NCI-H128 (cell line): ENCODE results near the gene KLK3.
"Not testable (repeated sequence)": the region's sequence is repeated elsewhere in the genome, so short reads cannot be mapped to it uniquely, and the experiment has no call there.

Experiments used
- DNase-seq: peaks from one replicate; lab custom pipeline; 2025; ENCODE audit not compliant: unreplicated experiment; lab: John Stamatoyannopoulos, UW

The KLK3 gene

DNA sequence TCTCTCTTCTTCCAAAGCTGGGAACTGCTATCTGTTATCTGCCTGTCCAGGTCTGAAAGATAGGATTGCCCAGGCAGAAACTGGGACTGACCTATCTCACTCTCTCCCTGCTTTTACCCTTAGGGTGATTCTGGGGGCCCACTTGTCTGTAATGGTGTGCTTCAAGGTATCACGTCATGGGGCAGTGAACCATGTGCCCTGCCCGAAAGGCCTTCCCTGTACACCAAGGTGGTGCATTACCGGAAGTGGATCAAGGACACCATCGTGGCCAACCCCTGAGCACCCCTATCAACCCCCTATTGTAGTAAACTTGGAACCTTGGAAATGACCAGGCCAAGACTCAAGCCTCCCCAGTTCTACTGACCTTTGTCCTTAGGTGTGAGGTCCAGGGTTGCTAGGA is 5.1 kb downstream of the KLK3 start:
- no peak for DNase-seq

DNA sequence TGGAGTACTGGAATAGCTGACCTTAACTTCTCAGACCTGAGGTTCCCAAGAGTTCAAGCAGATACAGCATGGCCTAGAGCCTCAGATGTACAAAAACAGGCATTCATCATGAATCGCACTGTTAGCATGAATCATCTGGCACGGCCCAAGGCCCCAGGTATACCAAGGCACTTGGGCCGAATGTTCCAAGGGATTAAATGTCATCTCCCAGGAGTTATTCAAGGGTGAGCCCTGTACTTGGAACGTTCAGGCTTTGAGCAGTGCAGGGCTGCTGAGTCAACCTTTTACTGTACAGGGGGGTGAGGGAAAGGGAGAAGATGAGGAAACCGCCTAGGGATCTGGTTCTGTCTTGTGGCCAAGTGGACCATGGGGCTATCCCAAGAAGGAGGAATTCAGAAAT is 6.3 kb downstream of the KLK3 start:
- no peak for DNase-seq

- no peak for DNase-seq
These were observed 7.0 kb downstream of the KLK3 start for GRCh38 chr19:50861496-50862286.

DNA sequence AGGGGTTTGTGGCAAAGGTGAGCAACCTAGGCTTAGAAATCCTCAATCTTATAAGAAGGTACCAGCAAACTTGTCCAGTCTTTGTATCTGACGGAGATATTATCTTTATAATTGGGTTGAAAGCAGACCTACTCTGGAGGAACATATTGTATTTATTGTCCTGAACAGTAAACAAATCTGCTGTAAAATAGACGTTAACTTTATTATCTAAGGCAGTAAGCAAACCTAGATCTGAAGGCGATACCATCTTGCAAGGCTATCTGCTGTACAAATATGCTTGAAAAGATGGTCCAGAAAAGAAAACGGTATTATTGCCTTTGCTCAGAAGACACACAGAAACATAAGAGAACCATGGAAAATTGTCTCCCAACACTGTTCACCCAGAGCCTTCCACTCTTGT is 14.8 kb downstream of the KLK3 start:
- DNase-seq, result no peak

- no peak for DNase-seq
These were observed 15.8 kb downstream of the KLK3 start for GRCh38 chr19:50870417-50871089.

GRCh38 chr19:50873056-50873455 is 18.3 kb downstream of the KLK3 start, which contains the start of gene KLK2:
TSS of gene KLK2 (plus strand) at chr19:50873439. CDS start at chr19:50873474, 35 bp downstream.
- no peak for DNase-seq

DNA sequence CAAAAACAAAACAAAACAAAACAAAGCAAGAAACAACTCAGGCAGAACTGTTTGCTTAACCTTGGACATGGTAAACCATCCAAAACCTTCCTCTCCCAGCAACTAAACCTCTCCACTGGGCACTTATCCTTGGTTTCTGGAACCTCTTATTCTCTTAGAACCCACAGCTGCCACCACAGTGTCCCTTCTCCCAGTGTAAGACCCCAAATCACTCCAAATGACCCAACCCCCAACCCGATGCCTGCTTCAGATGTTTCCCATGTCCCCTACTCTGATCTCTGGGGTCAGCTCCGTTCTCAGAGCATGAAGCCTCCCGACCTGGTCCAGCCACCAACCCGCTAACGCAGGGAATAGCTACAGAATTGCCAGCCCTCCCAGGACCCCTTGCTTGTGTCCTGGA is 19.5 kb downstream of the KLK3 start:
- DNase-seq, result no peak

GRCh38 chr19:50875795-50876422 is 21.2 kb downstream of the KLK3 start:
- DNase-seq, result no peak

- DNase-seq, result no peak
These were observed 21.7 kb downstream of the KLK3 start for GRCh38 chr19:50876456-50876855.

- no peak for DNase-seq
These were observed 22.6 kb downstream of the KLK3 start for GRCh38 chr19:50877338-50877737.

- DNase-seq, result no peak
These were observed 24.1 kb downstream of the KLK3 start for GRCh38 chr19:50878851-50879250.

DNA sequence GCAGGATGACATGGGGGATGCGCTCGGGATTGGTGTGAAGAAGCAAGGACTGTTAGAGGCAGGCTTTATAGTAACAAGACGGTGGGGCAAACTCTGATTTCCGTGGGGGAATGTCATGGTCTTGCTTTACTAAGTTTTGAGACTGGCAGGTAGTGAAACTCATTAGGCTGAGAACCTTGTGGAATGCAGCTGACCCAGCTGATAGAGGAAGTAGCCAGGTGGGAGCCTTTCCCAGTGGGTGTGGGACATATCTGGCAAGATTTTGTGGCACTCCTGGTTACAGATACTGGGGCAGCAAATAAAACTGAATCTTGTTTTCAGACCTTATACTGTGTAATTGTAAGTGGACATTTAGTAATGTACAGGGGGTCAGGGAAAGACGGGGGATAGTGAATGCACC is 25.5 kb downstream of the KLK3 start:
- DNase-seq, result no peak

GRCh38 chr19:50882188-50882587 is 27.5 kb downstream of the KLK3 start:
- DNase-seq, result no peak

- DNase-seq, result no peak
These were observed 34.9 kb downstream of the KLK3 start for GRCh38 chr19:50889638-50890037.

- no peak for DNase-seq
These were observed 35.9 kb downstream of the KLK3 start for GRCh38 chr19:50890422-50891252.

DNA sequence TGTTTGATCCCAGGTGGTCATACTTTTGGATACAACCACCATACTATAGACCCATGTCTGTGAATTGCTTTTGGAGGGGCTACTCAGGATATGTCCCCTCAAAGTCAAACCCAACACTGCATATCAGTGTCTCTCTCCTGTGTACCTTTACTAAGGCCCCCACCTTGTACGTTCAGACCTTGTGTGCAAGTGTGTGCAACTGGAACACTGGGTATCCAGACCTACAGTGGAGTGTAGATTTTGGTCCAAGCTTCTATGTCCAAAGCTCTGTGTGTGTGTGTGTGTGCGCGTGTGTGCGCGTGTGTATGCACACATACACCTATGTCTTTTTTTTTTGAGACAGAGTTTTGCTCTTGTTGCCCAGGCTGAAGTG is 36.5 kb downstream of the KLK3 start:
- no peak for DNase-seq

GRCh38 chr19:50893047-50893736 is 38.5 kb downstream of the KLK3 start:
- no peak for DNase-seq

DNA sequence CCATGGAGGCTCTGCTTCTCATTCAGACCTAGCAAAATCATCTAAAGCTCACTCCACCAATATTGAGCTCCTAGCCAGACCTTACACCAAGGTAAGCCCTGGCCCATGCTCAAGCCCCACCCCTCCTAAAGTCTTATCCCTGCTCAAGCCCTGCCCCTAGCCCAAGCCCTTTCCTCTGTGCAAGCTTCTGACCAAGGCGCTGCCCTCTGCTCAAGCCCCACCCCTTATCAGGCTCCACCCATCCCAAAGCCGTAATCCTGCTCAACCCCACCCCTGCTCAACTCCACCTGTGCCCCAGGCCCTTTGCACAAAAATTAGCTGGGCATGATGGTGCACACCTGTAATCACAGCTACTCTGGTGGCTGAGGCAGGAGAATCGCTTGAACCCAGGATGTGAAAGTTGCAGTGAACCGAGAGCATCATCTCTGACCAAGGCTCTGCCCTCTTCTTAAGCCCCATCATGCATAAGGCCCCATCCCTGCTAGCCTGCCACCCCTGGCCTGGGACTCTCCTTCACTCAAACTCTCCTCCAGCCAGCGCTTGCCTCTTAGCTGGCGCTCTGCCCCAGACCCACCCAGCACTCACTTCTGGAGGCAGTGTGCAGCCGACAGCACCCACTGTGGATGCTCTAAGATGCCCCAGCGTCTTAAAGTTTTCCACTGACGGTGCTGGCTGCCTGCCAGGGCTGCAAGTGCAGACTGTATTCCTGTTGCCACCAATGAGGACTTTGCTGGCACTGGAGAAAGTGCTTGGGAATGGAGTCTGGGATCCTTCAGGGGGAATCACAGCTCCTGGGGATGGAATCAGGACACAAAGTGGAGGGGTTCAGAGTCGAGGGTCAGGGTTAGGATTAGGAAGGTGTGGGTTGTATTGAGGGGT is 40.0 kb downstream of the KLK3 start:
- no peak for DNase-seq

DNA sequence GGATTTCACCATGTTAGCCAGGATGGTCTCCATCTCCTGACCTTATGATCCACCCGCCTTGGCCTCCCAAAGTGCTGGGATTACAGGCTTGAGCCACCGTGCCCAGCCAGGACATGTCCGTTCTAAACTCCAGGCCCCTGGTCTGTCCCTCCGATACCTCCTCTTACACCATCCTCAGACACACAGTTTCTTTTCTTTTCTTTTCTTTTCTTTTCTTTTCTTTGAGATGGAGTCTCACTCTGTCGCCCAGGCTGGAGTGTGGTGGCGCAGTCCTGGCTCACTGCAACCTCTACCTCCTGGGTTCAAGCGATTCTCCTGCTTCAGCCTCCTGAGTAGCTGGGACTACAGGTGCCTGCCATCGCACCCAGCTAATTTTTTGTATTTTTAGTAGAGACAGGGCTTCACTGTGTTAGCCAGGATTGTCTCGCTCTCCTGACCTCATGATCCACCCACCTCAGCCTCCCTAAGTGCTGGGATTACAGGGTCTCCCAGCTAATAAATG is 41.4 kb downstream of the KLK3 start:
- DNase-seq, result not testable (repeated sequence)
